NCI-H2029 (cell line): Measurements from ENCODE around the gene CDHR3.

ENCODE experiments used
- DNase-seq: peaks from one replicate; lab custom pipeline; 2025; lab: John Stamatoyannopoulos, UW

Gene CDHR3

DNA sequence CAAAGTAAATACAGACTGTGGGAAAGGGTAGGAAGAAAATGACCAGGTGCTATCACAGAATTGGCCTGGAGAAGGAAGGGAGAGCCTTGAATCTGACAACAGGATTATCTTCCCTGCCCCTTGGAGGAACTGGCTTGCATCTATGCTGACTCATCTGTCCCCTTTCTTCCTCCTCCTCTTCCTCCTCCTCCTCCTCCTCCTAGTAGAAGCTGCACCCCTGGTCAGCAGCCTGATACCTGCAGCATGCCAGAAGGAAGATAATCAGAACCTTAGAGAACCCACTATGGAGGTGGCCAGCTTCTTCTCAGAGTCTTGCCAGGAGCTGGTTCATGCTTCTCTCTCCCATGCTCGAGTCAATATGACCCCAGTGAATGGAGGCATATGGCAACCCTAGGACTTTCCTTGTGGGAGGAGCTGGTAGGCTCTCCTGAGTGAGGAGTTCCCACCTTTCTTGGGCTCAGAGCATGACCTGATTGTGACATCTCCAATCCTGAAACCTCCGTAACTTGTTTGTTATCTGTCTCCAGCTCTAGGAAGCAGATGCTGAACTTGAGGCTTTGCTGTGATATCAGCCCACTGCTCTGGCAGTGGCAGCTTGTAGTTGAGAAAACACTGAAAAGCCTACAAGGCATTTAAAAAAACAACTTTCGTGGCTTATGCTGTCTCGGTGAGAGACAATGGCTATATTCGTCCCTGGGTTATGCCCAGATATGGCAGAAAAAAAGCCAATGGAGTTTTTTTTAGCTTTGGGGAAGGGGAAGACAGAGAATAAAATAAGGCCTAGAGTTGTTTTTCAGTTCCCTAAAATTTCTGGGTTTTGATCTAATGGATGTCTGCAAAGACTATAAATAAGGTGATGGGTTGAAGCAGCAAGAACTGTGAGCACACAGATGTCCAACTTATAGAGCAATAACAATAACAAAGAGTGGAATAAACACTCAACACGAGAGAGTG is 60.6 kb downstream of the CDHR3 start:
- no peak for DNase-seq

DNA sequence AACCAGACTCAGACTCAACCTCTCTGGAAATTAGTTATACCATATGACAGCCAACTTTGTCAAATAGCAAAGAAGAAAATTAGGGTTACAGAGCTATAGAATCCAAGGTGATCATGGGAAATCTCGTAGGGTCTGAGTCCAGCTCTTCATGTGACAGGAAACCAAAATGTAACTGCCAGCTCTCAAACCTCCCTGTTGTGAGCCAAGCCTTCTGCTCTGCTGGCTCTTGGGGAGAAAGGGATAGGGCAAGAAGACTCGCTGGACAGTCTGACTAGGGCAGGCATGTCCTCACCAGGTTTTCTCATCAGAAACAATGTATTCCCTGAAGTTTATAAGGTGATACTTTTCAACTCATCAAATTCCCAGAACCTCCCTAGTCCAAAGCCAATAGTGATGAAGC is 63.0 kb downstream of the CDHR3 start:
- DNase-seq, result no peak

DNA sequence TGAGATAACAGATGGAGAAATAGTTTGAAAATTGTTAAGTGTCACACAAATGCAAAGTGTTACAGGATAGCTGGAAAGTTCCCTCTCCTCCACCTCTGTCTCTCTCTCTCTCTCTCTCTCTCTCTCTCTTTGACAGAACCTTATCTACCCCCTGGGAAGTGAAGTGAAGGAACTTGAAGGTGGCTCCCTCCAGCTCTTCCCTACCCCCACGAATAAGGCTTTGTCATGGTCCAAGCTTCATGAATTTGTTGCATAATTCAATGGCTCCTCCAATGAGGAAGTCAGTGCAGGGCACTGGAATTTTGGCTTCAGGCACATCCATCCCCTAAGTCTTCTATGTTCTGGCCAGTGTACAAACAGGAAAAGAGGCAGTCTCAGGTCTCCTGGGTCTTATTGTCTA is 66.4 kb downstream of the CDHR3 start:
- DNase-seq, result no peak

DNA sequence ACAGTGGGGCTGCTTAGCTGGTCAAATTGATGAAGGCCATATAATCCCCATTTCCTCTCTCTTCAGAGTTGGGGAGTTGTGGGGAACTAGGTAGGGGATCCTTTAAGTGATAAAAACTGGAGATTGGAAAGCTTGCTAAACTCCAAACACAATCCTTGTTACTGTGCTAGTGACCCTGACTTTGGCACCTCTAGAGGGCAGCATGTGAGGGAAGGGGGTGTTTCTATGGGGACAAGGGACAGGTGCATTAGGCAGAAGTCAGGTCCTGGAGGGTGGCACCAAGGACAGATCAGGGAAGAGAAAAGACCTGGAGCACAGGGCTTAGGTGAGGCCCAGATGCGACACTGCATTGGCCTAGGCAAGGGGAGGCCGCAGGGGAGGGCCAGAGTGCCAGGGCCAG is 66.9 kb downstream of the CDHR3 start:
- DNase-seq, result no peak

DNA sequence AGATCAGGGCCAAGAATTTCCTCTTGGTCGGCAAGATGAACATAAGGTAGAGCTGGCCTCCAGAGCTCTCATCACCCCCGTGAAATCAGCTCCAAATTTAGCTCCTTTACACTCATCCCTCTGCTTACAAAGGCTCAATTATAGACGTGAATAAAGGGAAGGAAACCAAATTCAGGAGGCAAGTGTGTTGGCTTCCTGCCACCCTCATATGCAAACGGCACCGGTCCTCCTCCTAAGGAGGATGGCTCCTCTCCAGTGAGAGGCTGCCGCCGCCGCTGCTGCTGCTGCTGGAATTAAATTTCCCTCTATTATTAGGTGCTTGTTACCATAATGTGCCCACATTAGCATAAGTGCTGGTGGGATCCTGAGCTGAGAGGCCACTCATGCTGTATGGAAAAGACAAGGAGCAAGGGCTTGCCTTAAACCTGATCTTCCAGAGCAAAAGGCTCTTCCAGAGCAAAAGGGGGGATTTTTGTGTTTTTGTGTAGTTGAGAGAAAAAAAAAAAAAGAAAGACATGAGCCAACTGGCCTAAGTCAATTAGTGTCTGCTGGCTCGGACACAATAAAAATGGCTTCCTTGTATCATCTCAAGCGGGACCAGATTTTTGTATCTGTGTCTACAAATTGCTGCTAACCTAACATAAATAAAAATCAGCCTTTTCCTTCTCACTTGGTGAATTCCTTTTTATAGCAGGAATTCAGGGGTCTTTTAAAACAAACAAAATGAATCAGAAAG is 68.4 kb downstream of the CDHR3 start:
- peak; percentile 73 for DNase-seq

DNA sequence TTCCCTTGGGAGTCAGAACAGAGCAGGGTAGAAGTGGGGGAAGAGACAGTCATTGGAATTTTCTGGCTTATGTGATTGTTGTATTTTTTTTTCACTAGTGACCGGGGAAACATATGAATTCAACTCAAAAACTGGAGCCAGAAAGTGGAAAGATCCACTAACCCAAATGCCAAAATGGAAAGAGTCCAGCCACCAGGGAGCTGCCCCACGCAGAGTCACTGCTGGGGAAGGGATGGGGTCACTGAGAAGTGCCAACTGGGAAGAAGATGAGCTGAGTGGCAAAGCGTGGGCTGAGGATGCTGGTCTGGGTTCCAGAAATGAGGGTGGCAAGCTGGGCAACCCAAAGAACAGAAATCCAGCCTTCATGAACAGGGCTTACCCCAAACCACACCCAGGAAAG is 69.2 kb downstream of the CDHR3 start:
- no peak for DNase-seq

DNA sequence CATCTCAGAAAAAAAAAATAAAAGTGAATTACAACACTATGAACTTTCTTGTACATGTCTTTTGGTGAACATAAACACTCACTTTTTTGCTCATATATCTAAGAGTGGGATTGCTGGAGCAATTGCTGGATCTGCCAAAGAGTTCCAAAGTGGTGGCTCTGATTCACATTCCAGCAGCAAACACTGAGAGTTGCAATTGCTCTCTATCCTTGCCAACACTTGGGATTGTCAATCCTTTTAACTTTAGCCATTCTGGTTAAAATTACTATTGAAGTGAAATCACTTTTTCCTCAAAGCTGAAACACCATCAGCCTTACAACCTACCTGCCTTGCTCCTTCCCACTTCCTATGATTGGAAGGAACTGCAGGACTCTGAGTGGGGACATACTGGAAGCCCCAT is 70.7 kb downstream of the CDHR3 start:
- DNase-seq, result no peak

DNA sequence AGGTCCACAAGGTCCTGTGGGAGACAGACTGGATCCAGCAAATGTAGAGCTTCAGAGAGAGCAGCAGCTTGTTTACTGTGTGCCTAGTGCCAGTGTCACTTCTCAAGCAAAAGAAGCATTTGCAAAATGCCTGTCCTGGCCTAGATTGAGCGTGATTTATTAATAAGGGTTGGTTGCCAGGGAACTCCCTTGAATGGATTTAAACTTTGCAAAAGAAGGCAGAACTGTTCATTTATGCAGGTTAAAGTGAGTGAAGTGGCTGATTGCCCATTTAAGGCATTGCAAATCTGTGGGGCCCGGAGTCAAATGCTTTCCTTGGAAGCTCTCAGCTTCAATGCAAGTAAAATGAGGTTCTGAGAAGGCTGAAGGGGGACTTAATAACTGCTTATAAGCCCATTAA is 71.3 kb downstream of the CDHR3 start:
- DNase-seq, result no peak

DNA sequence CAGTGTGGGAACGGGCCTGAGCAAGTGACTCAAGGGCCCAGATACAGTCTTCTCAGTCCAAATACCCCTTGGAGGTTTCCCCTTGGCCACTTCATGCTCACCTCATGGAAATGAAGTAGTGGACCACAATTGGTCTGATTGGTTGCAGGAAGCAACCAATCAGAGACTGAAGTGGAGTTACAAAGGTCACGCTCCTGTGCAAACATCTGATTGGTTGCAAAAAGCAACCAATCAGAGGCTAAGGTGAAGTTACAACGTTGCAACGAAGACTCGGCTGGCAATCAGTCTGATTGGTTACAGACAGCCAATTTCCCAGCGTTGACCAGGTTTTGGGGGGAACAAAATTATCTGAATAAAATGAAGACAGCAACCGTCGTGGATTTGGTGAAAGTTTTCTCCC is 72.5 kb downstream of the CDHR3 start:
- DNase-seq, result no peak

DNA sequence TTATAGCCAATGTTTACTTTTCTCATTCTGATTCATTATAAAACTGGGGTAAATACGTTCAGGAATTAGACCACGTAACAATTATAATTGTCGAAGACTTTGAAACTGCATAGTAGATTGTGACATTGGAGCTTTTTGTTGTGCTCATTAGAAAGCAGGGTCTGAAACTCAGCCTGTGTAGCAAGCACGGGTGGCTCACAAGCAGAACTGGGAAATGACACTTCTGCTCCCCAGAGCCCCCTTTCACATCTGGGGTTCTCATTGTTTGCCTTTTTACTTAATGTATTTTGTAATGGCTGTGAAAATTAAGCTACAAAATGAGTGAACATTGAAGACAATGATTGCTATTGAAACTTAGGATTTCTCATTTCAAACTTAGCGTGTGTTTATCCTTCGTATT is 72.9 kb downstream of the CDHR3 start:
- no peak for DNase-seq

DNA sequence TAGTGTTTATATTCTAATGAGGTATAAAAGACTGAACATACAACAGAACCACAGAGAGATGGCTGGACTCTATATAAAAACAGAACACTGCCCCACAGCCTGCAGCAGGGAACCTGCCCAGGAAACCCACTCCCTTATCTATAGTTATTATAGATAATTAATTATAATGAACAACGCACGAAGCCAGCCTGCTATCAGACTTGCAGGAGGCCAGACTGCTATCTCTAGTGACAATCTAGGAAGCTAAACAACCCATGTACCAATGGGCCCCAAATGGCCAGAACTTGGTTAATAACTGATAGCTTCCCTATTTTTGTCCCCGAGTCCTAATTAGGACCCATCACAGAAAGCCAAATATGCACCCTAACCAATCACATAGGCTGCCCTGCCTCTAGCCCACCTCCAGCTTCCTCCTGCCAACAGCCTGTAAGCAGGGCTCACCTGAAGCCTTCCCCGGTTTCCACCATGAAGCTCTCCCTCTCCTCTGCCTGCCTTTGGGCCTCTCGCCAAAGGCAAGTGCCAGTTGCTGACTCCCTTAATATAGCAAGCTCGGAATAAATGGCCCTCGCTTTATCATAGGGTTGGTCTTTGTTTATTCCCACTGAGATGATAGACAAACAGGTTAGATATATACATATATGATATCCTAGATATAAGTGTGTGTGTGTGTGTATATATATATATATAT is 74.6 kb downstream of the CDHR3 start:
- no peak for DNase-seq

DNA sequence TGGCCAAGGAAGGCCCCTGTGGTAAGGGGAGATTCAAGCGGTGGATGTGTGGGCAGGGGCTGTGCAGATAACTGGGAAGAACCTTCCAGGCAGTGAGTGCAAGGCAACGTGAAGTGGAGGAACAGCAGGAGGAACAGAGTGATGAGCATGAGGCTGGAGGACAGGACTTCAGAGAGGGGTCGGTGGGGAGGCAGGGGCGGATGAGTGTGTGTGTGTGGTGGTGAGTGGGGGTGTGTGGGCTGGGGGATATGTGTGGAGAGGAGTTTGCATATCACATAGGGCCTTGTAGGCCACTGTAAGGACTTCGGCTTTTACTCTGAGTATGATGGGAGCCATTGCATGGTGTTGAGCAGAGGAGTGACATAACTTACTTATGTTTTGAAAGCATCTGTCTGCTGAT is 75.2 kb downstream of the CDHR3 start:
- no peak for DNase-seq

DNA sequence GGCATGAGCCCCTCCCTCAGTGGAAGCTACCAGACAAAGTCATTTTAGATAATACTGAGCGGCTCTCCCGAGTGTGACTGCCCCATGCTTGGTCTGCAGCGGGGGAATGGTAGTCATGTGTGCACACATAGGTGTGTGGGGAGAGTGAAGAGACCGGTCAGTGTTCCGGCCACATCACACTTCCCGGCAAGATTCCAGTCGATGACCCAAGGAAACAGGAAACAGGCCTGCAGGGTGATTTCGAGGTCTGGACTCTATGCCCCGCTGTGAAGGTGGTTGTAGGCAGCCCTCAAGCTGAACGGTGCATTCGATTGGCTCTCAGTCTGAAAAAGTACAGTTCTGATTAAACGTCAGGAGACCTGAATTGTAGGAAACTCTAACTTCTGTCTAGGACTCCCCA is 75.9 kb downstream of the CDHR3 start:
- DNase-seq, result no peak

DNA sequence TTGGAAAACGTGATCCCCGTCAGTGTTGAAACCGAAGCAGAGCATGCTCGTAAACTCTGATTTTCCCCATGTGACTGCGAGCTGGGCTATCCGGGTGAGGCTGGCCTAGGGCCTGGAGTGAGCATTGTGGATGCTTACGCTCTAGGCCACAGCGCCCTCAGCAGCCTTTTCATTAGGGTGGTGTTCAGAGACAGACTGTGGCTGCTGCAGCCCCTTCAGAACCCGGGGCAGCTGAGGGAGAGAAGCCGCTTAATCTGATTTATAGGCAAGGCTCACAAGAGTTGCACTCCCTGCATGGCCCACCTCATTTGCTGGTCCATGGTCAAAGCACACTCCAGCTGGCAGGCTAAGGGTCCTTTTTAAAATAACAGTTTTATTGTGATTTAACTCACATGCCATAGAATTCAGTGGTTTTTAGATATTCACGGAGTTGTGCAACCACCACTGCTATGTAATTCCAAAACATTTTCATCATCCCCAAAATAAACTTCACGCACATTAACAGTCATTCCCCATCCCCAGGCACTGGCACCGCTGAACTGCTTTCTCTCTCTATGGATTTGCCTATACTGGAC is 76.5 kb downstream of the CDHR3 start:
- no peak for DNase-seq

DNA sequence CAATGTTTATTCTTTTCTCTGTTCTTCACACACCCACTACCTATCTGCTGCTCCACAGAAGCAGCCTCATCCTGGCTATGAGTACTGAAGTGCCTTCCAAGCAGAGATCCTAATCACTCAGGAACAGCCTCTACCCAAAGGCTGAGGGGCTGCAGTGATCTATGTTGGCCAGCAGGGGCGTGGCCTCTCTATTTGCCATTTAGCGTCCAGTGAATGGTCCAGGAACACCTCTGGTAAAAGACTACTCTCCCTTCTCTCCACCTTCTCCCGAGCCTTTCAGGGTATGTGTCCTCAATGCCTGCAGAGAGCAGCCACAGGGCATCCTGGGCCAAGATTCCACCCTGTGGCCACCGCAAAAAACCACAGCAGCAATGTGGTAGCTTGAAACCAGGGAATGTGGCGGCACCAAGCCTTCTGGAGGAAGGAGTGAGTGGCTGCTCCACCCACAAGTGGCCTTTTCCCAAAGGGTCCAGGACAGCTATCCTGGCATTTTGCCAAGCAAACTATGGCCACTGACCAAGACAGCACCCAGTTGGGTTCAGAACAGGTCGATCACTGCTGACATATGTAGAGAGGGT is 78.2 kb downstream of the CDHR3 start:
- peak; percentile 35 for DNase-seq

DNA sequence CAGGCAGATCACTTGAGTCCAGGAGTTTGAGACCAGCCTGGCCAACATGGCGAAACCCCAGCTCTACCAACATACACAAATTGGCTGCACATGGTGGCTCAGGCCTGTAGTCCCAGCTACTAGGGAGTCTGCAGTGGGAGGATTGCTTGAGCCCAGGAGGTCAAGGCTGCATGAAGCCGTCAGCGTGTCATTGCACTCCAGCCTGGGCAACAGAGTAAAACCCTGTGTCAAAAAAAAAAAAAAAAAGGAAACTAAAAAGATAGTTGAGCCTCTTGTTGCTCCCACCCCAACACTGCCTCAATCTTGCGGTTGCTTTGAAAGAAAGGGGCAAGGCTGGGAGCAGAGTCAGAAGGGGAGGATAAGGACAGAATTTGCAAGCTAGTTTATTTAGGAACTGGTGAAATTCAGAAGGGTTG is 79.1 kb downstream of the CDHR3 start:
- no peak for DNase-seq

DNA sequence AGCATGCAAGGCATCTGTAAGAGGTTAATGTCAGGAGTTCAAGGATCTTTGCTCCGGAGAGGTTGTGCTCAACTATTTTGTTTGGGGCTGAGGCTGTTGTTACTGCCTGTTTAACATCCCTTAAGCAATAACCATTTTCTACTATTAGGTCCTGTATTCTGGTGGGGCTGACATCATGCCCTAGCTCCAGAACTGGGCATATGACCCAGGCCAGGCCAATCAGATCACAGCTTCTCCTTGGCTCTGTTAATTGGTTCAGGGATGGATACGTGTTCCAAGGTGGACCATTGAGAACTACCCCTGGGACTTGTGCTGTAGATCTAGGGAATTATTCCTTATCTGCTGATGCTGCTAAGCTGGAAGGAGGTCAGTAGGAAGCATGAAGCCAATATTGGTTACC is 82.1 kb downstream of the CDHR3 start:
- no peak for DNase-seq

DNA sequence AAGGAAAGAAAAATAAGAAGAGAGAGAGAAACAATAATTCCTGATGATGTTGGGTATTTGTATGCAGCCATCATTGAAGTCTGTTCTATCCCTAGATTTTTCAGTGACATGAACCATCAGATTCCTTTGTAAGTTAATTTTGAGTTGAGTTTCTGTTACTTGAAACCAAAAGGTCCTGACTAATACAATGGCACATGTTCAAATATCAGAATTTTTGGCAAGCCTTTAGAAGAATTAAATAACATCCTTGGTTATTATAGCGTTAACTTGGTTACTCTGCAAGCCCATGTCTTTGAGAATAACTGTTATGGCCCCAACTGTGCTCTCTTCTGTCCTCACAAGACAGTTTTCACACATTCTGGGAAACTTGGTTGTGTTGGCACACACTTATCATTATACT is 82.5 kb downstream of the CDHR3 start:
- DNase-seq, result no peak

DNA sequence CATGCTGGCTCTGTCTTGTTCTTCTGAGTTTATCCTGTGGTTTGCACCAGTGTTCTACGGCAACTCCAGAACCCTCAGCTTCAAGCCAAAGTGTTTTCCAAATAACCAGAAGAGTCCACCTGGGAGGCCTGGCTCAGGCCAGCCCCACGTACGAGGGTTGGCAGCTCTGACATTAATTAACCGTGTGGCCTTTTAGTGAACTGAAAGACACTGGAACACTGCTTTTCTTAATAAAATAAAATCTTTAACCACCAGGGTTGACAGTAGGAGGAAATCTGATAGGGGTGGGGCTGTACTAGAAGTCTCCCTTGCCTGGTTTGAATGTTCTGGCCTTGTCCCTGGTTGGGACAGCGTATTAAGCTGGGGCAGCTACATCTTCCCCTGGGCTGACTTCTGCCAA is 84.1 kb downstream of the CDHR3 start:
- DNase-seq, result no peak

DNA sequence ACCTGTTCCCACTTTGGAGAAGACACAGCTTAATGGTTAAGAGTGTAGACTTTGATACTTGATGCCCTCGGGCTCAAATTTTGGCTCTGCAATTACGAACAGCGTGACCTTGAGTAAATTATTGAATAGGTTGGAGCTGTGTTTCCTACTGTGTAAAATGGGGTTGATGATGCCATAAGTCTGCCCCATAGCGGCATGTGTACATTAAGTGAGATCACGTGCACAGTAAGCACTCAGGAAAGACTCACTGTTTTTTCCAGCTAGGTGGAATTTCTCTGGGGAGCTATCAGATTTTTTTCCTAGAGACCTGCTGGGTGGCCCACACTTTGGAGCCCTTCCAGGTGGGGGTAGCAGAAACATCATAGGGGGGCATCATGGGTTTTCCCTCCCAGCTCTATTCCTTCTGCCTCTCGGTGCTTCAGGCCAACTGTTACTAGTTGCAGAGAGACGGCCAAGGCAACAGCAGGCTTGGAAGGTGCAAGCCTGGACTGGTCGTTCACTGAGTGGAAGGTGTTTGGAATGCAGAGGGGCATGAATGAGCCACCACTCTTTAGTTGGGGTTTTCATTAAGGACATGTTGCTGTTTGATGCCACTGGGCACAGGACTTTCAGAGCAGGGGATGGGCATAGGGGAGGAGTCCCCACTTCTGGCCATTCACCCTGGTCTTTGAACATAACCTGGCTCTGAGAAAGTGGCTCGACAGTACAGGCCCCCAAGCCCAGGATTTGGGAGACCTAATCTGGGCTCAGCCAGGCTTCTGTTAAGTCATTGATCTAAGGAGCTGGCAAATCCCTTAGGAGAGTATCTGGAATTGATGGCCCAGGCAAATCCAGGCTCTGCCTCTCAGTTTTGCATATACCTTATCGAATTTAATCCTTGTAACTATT is 85.0 kb downstream of the CDHR3 start:
- no peak for DNase-seq

DNA sequence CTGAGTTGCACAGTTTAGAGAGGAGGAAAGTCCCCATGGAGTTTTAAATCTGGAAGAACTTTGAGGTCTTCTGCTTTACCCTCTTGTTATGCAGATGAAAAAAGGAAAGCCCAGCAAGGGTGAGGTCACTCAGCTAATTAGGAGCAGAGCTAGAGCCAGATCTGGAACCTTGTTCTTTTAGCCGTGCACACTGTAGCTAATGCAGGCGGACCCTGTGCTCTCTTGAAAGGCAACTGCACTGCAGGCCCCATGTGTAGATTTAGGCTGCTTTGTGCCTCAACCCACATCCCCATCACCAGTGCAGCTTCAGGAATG is 85.6 kb downstream of the CDHR3 start:
- no peak for DNase-seq
